ENCODE measurements around the gene HECTD1.
"Not testable (repeated sequence)": the region's sequence is repeated elsewhere in the genome, so short reads cannot be mapped to it uniquely, and the experiment has no call there.

HECTD1 gene

DNA sequence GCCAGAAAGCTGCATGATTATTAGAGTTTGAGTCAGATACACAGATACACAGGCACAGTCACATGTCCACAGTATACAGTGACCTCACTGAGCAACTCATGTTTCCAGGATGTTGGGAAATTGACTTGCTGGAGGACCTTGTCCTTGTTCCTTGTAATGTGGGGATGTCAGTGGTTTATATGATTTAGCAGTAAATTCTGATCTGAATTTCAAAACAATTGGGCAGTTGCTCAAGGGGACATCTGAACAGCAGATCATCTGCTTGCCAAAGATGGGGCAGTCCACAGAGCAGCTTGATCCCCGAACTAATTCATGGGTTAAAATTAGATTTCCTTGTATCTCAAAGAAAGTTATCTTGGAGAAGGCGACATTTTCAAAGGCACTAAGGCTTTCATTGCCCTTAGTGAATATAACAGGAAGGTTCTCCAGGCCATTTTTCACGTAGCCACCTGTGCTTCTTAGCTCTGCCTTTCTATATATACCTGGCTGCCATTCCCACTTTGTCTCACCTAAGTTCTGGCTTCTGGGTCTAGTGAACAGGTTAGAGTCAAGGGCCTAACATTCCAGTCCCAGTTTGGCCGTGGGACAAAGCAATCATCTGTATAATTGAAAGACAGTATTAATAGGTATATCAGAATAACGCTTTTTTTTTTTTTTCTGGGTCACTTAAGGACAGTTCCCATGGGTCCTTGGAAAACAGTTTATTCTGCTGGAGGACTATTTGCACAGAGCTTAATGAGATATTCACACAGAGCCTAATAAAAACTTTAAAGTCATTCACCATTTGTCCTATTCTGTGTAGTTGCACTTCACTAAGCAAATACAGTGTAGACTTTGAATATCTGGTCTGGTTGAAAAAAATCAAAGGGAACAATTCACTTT, 116.5 kb downstream of the HECTD1 start:
- DNase-seq: no peak

DNA sequence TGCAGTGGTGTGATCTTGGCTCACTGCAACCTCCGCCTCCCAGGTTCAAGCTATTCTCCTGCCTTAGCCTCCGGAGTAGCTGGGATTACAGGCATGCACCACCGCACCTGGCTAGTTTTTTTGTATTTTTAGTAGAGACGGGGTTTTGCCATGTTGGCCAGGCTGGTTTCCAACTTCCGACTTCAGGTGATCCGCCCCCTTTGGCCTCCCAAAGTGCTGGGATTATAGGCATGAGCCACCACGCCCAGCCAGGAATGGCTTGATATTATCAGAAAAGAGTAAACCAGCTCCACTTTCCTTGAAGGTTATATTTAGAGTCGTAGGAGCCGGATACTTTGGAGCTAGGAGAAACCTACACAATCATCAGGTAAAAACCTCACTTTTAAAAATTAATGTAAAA, 121.1 kb downstream of the HECTD1 start:
- not testable (repeated sequence) for DNase-seq

DNA sequence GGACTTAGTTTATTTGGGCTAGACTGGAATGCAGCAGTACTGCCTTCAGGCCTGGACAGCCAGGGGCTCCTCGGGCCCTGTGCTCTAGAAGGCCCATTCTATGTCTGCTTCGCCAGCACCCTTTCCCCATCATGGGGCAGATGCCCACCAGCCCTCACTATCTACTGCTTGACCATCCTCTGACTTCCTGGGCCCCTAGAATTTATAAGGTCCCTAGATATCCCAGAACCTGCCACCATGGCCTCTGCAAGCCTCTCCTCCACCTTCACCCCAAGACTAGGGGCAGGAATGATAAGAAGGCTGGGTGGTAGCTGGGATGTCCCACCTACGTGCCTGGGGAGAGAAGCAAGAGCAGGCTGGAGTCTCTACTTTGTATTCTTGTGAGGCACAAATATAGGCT, 122.6 kb downstream of the HECTD1 start:
- no peak for DNase-seq

DNA sequence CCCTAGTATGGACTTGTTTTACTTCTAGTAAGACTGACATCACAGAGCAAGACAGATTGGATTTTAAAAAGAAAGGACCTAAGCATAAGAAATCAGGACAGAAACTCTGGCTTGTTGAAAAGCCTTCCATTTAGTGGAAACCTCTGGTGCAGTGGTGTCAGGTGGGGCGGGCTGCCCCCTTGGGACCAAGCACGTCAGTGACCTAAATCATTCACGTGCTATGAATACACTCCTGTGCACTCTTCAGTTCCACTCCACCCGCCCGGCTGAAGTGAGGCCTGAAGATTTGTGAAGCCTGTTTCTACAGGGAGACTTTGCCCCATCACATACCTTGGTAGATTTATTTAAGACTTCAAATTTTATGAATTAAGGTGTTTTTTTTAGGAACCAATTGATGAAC, 123.2 kb downstream of the HECTD1 start:
- DNase-seq: no peak

DNA sequence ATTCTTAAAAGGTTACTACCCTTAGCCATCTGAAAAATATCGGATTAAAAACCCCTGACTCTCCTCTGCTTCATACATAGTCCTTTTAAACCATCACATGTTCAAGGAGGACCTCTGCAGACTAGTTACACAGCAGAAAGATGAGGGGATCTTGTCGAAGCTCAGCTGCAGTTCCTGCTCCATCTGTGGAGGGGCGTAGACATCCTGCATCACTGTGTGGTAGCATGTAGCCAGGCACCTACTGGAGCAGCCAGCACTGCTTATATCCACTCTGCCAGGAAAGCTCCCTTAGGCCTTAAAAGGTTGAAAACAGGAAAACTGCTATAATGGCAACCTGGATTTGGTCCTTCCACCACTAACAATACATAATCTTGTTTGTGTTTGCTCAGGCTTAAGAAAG, 123.8 kb downstream of the HECTD1 start:
- DNase-seq: no peak

DNA sequence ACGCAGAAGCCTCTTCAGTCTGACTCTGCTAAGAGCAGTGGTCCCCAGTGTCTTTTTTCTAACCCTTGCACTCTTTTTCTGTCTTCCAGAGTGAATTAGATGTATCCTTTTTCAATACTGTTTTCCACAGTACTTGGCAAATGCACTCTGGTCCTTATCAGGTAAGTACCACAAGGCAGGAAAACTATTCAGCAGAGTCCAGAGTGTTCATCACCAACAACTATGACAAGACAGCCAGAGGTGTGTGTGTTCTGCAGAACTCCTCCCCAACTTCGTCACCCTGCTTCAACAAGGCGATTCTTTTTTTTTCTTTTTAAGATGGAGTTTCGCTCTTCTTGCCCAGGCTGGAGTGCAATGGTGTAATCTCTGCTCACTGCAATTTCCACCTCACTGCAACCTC, 127.1 kb downstream of the HECTD1 start:
- no peak for DNase-seq

DNA sequence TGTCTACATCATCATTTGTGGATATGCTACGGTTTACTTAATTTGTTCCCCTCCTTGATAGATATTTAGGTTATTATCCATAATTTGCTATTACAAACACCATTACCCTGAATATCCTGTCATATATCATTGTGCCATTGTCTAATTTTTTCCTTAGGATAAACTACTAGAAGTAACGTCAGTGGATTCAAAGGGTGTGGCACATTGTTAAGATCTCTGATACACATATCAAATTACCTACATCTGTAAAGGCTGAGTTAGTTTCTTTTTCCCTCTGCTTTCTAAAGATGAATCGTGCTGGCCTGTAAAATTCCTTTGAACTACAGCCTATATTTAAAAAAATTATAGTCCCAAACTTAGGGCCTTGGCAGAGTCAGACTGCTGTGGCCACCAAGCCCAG, 127.5 kb downstream of the HECTD1 start:
- DNase-seq: no peak

DNA sequence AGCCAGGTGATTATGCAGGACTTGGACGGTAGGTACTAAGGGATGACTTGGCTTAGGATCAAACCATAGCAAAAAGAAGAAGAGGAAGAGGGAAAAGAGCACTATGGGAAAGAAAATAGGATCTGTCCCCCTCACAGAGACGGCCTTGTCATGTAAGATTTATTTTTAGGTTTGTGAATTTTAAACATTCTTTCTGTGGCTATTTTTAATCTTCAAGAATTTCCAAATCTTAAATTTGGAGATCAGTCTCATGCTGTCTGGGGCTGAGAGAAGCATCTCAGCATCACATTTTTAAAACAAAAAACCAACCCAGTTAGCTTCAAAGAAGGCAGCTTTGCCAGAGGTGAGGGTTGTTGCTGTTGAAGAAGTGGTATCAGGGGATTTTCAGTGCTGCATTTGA, 128.8 kb downstream of the HECTD1 start:
- no peak for DNase-seq

DNA sequence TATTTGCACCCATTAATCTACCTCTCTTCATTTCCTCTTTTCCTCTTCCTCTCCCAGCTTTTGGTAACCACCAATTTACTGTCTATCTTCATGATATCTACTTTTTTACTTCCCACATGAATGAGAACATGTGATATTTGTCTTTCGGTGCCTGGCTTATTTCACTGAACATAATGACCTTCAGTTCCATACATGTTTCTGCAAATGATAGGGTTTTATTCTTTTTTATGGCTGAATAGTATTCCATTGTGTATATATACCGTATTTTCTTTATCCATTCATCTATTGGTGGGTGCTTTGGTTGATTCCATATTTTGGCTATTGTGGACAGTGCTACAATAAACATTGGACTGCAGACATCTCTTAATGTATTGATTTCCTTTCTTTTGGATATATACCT, 132.4 kb downstream of the HECTD1 start:
- DNase-seq: no peak

DNA sequence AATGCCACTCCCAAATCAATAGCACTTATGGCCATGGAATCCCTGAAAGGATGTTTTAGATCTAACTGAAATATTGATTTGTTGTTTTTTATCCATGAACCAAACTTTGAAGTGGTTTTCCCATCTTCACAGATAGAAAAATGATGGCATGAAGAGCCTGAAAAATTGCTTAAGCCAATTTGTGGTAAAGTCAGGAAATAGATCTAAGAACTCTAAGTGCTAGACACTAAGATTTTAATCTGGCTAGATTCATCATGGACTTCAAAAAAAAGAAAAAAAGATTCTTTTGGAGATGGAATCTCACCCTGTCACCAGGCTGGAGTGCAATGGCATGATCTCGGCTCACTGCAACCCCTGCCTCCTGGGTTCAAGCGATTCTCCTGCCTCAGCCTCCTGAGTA, 136.4 kb downstream of the HECTD1 start:
- DNase-seq: no peak

DNA sequence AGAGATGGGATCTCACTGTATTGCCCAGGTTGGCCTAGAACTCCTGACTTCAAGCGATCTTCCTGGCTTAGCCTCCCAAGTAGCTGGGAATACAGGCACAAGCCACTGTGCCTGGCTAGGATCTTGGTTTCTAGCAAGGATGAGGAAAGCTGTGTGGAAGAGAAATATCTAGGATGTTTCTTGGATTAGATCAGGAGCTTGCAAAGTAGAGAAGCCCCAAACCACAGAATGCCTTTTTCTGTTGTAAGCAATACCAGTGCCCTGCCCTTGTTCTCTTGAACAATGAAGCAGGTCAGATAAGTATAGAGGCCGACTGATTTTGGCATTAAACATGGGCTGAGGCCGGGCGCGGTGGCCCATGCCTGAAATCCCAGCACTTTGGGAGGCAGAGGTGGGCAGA, 137.2 kb downstream of the HECTD1 start:
- DNase-seq: no peak

DNA sequence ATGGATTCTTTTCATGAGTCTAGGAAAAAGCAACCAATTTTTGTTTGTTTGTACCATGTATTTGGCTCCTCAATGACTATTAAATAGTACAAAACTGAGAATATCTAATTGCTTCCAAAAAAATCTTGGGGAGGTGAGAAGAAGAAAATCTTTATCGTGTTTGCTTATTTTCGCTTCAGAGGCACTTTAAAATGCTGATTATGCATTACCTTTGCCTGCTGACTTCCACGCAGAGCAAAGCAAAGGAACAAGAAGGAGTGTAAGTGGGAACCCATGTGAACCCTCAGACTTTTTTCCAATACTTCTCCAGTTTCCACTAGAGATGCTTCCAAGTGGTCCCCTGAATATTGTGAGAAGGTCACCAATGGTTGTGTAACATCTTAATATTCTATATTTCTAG, 138.2 kb downstream of the HECTD1 start:
- DNase-seq: no peak

DNA sequence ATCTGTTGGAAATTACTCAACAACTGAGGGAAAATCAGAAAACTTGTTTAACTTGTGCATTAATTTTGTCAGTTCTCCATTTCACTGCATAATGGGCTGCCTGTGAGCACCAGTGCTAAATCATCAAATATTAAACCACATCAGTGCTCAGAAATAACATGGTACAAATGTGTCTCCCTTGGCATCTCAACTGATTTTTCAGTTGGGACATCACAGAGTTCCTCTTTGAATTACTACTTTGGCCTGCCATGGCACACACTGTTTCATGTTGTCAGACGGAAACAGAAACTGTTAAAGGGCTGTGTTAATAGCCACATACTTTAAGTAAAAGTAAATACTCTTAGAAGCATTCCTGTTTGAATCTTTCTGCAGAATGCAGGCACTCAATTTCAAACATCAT, 139.4 kb downstream of the HECTD1 start:
- no peak for DNase-seq

DNA sequence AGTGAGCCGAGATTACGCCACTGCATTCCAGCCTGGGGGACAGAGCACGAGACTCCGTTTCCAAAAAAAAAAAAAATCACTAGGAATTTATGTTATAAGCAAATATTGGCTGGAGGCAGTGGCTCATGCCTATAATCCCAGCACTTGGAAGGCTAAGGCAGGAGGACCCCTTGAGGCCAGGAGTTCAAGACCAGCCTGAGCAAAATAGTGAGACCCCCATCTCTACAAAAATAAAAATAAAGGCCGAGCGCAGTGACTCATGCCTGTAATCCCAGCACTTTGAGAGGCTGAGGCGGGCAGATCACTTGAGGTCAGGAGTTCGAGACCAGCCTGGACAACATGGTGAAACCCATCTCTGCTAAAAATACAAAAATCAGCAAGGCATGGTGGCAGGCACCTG, 144.7 kb downstream of the HECTD1 start:
- DNase-seq: not testable (repeated sequence)

DNA sequence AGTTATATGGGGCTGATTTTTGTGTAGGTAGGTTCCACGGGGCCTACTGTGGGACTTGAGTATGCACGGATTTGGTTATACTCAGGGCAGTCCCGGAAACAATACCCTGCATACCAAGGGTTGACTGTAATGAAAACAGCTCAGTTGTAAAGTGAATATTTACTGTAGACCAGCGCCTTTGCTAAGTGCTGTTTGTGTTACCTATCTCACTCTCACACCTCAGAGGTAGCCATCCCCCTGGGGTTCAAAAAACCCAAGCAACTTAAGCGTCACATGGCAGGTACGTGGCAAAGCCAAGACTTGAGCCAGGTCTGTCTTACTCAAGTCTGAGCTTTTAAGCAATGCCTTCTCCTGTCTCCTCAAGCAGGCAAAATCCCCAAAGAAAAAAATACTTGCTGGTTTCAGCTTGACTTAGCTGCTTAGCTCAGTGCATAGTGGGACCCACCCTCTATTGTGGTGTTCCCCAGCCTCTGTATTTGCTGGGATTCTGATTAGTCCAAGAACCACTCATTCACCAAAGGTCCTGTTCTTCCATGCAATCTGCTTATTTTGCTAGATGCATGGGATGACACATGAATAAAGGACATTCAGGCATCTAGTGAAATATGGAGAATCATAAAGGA, 147.2 kb downstream of the HECTD1 start:
- DNase-seq: no peak

DNA sequence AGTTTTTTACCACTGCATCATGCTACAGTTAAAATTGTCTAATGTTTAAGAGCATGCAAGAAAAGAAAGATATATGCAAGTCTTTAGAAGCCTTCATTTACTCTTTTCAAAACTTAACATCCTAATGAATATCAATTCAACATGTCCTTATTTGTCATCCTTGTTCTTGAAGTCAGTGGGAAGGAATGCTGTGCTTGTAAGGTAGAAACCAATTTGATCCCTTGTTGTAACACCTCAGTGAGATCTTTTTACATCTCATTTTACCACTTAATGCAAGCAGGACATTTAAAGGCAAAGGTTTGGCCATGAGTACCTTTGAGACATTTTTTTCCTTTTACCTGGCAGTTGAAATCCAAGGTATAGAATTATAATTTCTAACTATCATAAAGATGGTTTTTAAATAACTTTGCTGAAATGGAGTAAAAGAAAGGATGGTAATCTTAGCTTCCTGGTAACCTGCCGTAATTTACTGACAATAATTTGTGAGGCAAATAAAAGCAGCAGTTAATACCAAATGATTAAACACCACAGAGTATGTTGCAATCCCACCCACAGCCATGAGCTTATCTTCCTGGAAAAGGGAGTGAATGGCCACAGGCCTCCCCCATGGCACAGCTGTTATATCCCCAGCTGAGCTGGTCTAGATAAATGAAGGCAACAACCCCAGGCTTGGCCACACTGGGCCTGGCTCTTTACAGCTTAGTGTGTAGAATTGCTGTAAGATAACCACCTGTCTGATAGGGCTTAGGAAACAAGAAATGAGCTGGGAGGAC, 148.3 kb downstream of the HECTD1 start:
- no peak for DNase-seq

DNA sequence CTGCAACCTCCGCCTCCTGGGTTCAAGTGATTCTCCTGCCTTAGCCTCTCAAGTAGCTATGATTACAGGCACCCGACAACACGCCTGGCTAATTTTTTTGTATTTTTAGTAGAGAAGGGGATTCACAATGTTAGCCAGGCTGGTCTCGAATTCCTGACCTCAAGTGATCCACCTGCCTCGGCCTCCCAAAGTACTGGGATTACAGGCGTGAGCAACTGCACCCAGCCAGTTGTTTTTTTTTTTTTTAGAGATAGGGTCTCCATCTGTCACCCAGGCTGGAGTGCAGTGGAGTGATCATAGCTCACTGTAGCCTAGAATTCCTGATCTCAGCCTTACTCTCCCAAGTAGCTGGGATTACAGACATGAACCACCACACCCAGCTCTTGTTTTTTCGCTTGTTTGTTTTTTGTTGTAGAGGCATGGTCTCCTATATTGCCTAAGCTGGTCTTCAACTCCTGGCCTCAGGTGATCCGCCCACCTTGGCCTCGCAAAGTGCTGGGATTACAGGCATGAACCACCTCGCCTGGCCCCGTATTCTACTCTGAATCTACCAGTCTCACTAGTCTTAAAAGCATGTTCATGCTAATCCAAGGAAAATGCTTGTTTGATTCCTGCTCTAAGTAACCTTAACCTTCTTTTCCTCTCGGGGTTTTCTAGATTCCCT, 149.8 kb downstream of the HECTD1 start:
- DNase-seq: no peak

DNA sequence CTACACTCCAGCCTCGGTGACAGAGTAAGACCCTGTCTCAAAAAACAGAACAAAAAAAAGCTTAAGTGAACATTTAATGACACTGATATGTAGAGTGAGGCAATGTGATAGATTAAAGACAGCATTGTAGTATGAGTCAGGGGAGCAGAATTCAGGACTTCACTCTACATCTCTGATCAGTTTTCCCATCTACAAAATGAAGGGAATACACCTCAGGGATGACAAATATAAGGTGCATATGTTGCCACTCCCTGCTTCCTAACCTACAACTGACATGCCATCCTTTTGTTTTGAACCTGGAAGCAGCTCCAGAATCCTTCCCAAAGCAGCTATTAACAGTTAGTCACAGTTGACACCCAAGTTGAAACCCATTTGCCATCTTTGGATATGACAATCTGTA, 150.6 kb downstream of the HECTD1 start:
- no peak for DNase-seq

DNA sequence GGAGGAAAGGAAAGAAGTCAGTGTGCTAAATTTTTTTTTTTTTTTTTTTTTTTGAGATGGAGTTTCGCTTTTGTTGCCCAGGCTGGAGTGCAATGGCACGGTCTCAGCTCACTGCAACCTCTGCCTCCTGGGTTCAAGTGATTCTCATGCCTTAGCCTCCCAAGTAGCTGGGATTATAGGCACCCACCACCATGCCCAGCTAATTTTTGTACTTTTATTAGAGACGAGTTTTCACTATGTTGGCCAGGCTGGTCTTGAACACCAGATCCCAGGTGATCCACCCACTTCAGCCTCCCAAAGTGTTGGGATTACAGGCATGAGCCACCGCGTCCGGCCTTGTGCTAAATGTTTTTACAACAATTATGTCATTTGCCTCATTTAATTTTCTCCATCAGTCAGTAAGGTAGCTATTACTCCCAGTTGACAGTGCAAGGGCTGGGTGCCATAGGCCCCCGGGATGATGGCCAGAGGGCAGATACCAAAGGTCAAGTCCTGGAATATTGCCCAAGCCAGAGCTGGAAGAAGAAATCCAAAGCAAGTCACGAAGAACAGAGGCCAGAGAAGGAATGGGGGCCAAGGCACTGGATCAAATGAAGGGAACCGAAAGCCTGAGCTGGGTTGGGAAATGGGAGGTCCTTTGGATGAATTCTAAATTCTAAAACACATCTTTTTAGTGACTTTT, 154.5 kb downstream of the HECTD1 start:
- DNase-seq: not testable (repeated sequence)

DNA sequence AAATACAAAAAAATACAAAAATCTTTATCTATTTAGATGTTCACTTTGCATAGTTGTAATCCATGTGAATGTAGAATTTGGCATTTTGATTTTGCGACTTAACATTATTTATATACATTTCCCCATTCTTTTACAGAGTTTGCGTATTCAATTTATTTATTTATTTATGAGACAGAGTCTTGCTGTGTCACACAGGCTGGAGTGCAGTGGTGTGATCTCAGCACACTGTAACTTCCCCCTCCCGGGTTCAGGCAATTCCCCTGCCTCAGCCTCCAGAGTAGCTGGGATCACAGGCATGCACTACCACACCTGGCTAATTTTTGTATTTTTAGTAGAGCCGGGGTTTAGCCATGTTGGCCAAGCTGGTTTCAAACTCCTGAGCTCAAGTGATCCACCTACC, 156.1 kb downstream of the HECTD1 start:
- DNase-seq: no peak

DNA sequence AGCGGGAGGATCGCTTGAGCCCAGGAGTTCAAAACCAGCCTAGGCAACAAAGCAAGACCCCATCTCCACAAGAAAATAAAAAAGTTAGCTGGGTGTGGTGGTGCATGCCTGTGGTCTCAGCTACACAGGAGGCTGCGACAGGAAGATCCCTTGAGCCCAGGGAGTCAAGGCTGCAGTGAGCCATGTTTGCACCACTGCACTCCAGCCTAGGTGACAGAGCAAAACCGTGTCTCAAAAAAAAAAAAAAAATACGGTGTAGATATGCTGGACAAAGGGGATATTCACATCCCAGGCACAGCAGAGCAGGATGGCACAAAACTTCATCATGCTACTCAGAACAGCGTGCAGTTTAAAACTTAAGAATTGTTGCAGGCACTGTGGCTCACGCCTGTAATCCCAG, 156.6 kb downstream of the HECTD1 start:
- DNase-seq: no peak
